ENCODE measurements around the gene FARP1. TPM values are rescaled to one million over a fixed set of nuclear protein-coding genes. Genes with fewer than 3 reads are reported as not detected.

The FARP1 gene
- total and polyA plus RNA-seq, 2 of the 8 experiments (the other 6 are each of a cell fraction or from before 2014, with no cell fraction given) = 24.7 to 104 TPM

DNA sequence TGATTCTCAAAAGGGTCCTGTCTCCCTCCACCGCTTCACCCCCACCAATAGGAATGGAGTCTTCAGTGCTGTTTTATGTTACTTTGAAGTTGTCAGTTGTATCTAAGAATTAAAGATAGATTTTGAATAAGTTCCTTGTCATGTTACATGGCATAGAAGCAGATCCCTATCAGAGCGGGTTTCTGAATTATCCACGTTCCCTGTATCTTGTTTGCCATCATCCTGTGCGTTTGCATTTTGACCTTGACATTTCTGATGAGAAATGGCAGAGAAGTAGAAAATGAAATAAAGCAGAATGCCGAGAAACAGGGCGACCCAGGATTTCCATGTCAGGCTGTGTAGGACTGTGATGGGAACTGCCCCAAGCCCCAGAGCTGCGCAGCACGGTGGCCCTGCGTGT, 154.9 kb downstream of the FARP1 start (continued):
- TF ChIP-seq HDAC2 (IDR thresholded peaks at IDR 0.05; ENCODE audit: borderline replicate concordance in 1 of 2, low read depth in 2 of 2, low read length in 2 of 2) (no peak), GTF2F1 (IDR thresholded peaks at IDR 0.05; ENCODE audit: borderline replicate concordance, low read depth, low read length) (no peak), SP1 (IDR thresholded peaks at IDR 0.05; ENCODE audit: low read depth, low read length) (no peak), TAF1 (IDR thresholded peaks at IDR 0.05; ENCODE audit: low read depth, low read length) (no peak), NANOG (IDR thresholded peaks at IDR 0.05; ENCODE audit: insufficient read depth, low read depth, low read length, poor library complexity, severe bottlenecking) (no peak), GABPA (IDR thresholded peaks at IDR 0.05; ENCODE audit: borderline replicate concordance, insufficient read depth, low read length) (no peak), SP4 (IDR thresholded peaks at IDR 0.05; ENCODE audit: low read length) (no peak)

Data from H1 (cell line).